GM10248 (cell line): ENCODE measurements around the gene SLC22A23.

Experiments
- CTCF ChIA-PET: fragments of 300-600 bp; sonication (Branson Sonifier 250); formaldehyde crosslinking; extraction: SDS; loops from one replicate; lab custom pipeline; 2021; ENCODE audit warnings: antibody characterized with exemption; lab: Yijun Ruan, JAX
- POLR2A ChIA-PET: fragments of 350-650 bp; sonication (Branson Sonifier 250); formaldehyde crosslinking; extraction: SDS; loops from one replicate; lab custom pipeline; 2020; ENCODE audit warnings: antibody characterized with exemption; lab: Yijun Ruan, JAX
- DNase-seq: peaks from one replicate; pipeline ENCODE4 v3.0.0; 2012; ENCODE audit errors: extremely low spot score
- TF ChIP-seq, protein P1 (sequence below): IDR thresholded peaks from 2 replicates; pipeline ENCODE4 v1.5.1; 2012; ENCODE audit warnings: mild to moderate bottlenecking, low read depth; ENCODE audit errors: extremely low read depth, missing control alignments, control extremely low read depth

Gene SLC22A23

GRCh38 chr6:3316818-3317217, 140.0 kb downstream of the SLC22A23 start:
- TF ChIP-seq, protein P1, sequence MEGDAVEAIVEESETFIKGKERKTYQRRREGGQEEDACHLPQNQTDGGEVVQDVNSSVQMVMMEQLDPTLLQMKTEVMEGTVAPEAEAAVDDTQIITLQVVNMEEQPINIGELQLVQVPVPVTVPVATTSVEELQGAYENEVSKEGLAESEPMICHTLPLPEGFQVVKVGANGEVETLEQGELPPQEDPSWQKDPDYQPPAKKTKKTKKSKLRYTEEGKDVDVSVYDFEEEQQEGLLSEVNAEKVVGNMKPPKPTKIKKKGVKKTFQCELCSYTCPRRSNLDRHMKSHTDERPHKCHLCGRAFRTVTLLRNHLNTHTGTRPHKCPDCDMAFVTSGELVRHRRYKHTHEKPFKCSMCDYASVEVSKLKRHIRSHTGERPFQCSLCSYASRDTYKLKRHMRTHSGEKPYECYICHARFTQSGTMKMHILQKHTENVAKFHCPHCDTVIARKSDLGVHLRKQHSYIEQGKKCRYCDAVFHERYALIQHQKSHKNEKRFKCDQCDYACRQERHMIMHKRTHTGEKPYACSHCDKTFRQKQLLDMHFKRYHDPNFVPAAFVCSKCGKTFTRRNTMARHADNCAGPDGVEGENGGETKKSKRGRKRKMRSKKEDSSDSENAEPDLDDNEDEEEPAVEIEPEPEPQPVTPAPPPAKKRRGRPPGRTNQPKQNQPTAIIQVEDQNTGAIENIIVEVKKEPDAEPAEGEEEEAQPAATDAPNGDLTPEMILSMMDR = no peak
- DNase-seq = no peak
- CTCF ChIA-PET = interaction anchor here (0.6 to 1.1 kb wide), 2 partner anchors 11 to 32 kb away, joined by 3 read pairs; no protein-coding TSS in a partner anchor
- POLR2A ChIA-PET = no interaction called here

GRCh38 chr6:3316331-3316730, 140.5 kb downstream of the SLC22A23 start:
- TF ChIP-seq, protein P1 = no peak
- DNase-seq = no peak
- CTCF ChIA-PET = interaction anchor here (1.1 kb wide), 1 partner anchor 11 kb away, joined by 3 read pairs; no protein-coding TSS in a partner anchor
- POLR2A ChIA-PET = no interaction called here

GRCh38 chr6:3315841-3316240, 141.0 kb downstream of the SLC22A23 start:
- POLR2A ChIA-PET = no interaction called here
- CTCF ChIA-PET = interaction anchor here (1.1 kb wide), 1 partner anchor 12 kb away, joined by 3 read pairs; no protein-coding TSS in a partner anchor
- TF ChIP-seq, protein P1 = no peak
- DNase-seq = no peak

- TF ChIP-seq, protein P1 = no peak
- no peak for DNase-seq
- ChIA-PET CTCF (interaction anchor here (0.9 kb wide), 1 partner anchor 11 kb away, joined by 3 read pairs; no protein-coding TSS in a partner anchor), POLR2A (no interaction called here)
Measured at GRCh38 chr6:3314621-3315467, 142.0 kb downstream of the SLC22A23 start.

- TF ChIP-seq, protein P1 = no peak
- ChIA-PET CTCF (interaction anchor here (0.9 kb wide), 1 partner anchor 12 kb away, joined by 3 read pairs; no protein-coding TSS in a partner anchor), POLR2A (no interaction called here)
- DNase-seq = no peak
Measured at GRCh38 chr6:3314176-3314575, 142.7 kb downstream of the SLC22A23 start.

DNA sequence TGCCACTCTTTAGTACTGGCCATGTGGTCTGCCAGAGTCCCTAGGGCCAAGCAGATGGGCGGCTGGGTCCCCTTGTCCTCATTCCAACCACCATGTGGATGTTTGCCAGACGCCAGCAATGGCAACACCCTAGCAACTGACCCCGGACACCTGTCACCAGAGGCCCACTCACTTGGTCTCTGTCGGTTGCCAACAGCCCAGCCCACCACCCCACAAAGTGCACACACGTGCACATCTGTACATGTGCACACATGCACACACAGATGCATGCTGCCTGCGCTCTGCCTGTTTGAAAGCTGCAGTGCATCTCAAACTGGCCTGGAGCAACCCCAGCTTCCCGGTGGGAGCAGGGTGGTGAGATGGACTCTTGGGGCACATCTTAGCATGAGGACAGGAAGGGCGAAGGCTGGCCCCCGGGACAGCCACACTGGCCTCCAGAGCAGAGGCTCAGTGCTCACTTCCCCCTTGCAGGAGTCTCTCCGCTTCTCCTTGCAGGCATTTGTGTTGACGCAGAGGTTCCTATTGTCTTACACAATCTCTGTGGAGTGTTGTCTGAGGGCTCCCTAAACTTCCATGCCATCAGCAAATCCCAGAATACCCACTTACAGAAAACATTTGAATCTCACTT, 144.1 kb downstream of the SLC22A23 start:
- ChIA-PET CTCF (no interaction called here), POLR2A (no interaction called here)
- TF ChIP-seq, protein P1 = no peak
- no peak for DNase-seq
